GM23248 (cell line): ENCODE data around the gene SCD5.

Experiments used
- EZH2 ChIP-seq: fragments of 200-600 bp; sonication (generic); IDR thresholded peaks from 2 replicates; pipeline ENCODE4 v1.6.1; 2018; ENCODE audit warnings: antibody characterized with exemption, mild to moderate bottlenecking; ENCODE audit not compliant: insufficient read depth, poor library complexity, severe bottlenecking
- EZH2phosphoT487 ChIP-seq: fragments of 200-600 bp; sonication (generic); IDR thresholded peaks from 2 replicates; pipeline ENCODE4 v1.6.1; 2018; ENCODE audit warnings: antibody characterized with exemption, moderate library complexity, mild to moderate bottlenecking, low read depth; ENCODE audit not compliant: insufficient read depth

- TF ChIP-seq EZH2phosphoT487 = no peak
- TF ChIP-seq EZH2 = no peak
These were observed 131.5 kb downstream of the SCD5 start for GRCh38 chr4:82666970-82667665.
